Measurements from ENCODE around the gene NNT. TPM values are rescaled to one million over a fixed set of nuclear protein-coding genes. Genes with fewer than 3 reads are reported as not detected.

NNT gene
- total and polyA plus RNA-seq, 9 of the 15 experiments (the other 6 are each of a cell fraction or from before 2014, with no cell fraction given): 21.9 to 68.6 (median 42.2) TPM

DNA sequence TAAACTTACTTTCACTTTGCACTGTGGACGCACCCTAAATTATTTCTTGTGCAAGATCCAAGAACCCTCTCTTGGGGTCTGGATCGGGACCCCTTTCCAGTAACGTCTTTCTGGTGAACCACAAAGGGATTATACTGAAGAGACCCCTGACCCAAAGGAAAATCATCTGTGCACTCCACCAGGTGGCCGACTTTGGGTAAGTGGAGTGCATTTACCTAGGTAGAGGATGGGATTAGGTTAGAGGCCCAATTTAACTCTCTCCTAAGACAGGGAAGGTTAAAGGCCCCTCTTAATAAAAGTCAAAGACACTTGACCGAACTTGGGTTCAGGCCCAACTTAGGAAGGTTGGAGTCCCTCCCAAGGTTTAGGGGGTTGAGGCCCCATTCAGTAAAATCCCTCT is 37.9 kb upstream of the NNT start:
- no TSS peak for BruUV-seq (replicated peaks)

More for the DNA sequence above, 37.9 kb upstream of the NNT start:
- Histone ChIP-seq H3K27me3 (ENCODE audit: control insufficient read depth in 2 of 2, insufficient read depth in 2 of 2, low read length in 2 of 2) (no peaks in the 10 kb centered on the region), H4K20me1 (replicated peaks; ENCODE audit: control insufficient read depth, insufficient read depth, low read length) (no peaks in the 10 kb centered on the region), H3K36me3 (ENCODE audit: control insufficient read depth, insufficient read depth, low read length) (no peaks in the 10 kb centered on the region), H3K4me3 (no peak overlapping the region), H3K4me2 (ENCODE audit: insufficient read depth, low read length) (no peak overlapping the region), H3K27ac (ENCODE audit: extremely low read depth, low read depth, low read length) (no peak overlapping the region), H3K9me3 (replicated peaks; ENCODE audit: control insufficient read depth, insufficient read depth, low read depth, low read length) (no peaks in the 10 kb centered on the region), H3K4me1 (replicated peaks in 1 of 2; ENCODE audit: control insufficient read depth in 2 of 2, insufficient read depth in 2 of 2, low read length in 2 of 2) (no peaks in the 10 kb centered on the region), H3K9ac (ENCODE audit: insufficient read depth in 1 of 2, low read depth in 2 of 2, low read length in 2 of 2) (no peak overlapping the region), H3K9me1 (ENCODE audit: control insufficient read depth, insufficient read depth, low read length) (no peaks in the 10 kb centered on the region), H3K79me2 (ENCODE audit: control insufficient read depth, insufficient read depth, low read length) (no peaks in the 10 kb centered on the region), H2AFZ (ENCODE audit: low read depth, low read length) (no peak overlapping the region)
- POLR2A ChIA-PET: no interaction called here
- no peak for FAIRE-seq
- intact Hi-C loops (cut with micrococcal nuclease): no loop called here
- DNase-seq (ENCODE audit: extremely low read depth in 1 of 4, low spot score in 3 of 4): no peak
- CTCF ChIA-PET (ENCODE audit: low intra/inter-chr PET ratio): no interaction called here
- 50% methylated on average over 5 of the region's 5 CpGs for WGBS (ENCODE audit: insufficient coverage, low coverage, missing lambda C conversion rate)
- no peak for ATAC-seq
- in situ Hi-C loops (cut with MboI): no loop called here
- TF ChIP-seq, protein P1, sequence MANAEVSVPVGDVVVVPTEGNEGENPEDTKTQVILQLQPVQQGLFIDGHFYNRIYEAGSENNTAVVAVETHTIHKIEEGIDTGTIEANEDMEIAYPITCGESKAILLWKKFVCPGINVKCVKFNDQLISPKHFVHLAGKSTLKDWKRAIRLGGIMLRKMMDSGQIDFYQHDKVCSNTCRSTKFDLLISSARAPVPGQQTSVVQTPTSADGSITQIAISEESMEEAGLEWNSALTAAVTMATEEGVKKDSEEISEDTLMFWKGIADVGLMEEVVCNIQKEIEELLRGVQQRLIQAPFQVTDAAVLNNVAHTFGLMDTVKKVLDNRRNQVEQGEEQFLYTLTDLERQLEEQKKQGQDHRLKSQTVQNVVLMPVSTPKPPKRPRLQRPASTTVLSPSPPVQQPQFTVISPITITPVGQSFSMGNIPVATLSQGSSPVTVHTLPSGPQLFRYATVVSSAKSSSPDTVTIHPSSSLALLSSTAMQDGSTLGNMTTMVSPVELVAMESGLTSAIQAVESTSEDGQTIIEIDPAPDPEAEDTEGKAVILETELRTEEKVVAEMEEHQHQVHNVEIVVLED (CRISPR knock-in tag; IDR thresholded peaks at IDR 0.05): no peak
- no peak for TF ChIP-seq KLF1 (tag; IDR thresholded peaks at IDR 0.05)
- no peak for TF ChIP-seq PCBP1 (IDR thresholded peaks at IDR 0.05; ENCODE audit: low read depth, low read length, poor library complexity, severe bottlenecking)
- TF ChIP-seq FOSL1 (tag; conservative IDR thresholded peaks at IDR 0.05): no peak
- no peak for TF ChIP-seq FOXJ2 (tag; IDR thresholded peaks at IDR 0.05)
- no peak for TF ChIP-seq NR2F6 (CRISPR knock-in tag; IDR thresholded peaks at IDR 0.05)
- TF ChIP-seq, protein P2, sequence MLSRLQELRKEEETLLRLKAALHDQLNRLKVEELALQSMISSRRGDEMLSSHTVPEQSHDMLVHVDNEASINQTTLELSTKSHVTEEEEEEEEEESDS (CRISPR knock-in tag; IDR thresholded peaks at IDR 0.05): no peak
- no peak for TF ChIP-seq TCF7L2 (IDR thresholded peaks at IDR 0.05; ENCODE audit: low read depth, low read length)
- no peak for TF ChIP-seq FIP1L1 (IDR thresholded peaks at IDR 0.05; ENCODE audit: low read depth, low read length, poor library complexity, severe bottlenecking)
- no peak for TF ChIP-seq MBD2 (IDR thresholded peaks at IDR 0.05; ENCODE audit: borderline replicate concordance, low read depth)
- TF ChIP-seq TFE3 (CRISPR knock-in tag; IDR thresholded peaks at IDR 0.05): no peak
- no peak for TF ChIP-seq ZBED1 (IDR thresholded peaks at IDR 0.05)
- no peak for TF ChIP-seq SRSF9 (IDR thresholded peaks at IDR 0.05; ENCODE audit: borderline replicate concordance, low read depth, low read length)
- no peak for TF ChIP-seq ZNF212 (CRISPR knock-in tag; IDR thresholded peaks at IDR 0.05)

Data from K562 (cell line).